ENCODE results near the gene KHNYN.
"Not testable (repeated sequence)": the region's sequence is repeated elsewhere in the genome, so short reads cannot be mapped to it uniquely, and the experiment has no call there.

Gene KHNYN

GRCh38 chr14:24439257-24439656, 9.5 kb downstream of the KHNYN start:
- no peak for DNase-seq

DNA sequence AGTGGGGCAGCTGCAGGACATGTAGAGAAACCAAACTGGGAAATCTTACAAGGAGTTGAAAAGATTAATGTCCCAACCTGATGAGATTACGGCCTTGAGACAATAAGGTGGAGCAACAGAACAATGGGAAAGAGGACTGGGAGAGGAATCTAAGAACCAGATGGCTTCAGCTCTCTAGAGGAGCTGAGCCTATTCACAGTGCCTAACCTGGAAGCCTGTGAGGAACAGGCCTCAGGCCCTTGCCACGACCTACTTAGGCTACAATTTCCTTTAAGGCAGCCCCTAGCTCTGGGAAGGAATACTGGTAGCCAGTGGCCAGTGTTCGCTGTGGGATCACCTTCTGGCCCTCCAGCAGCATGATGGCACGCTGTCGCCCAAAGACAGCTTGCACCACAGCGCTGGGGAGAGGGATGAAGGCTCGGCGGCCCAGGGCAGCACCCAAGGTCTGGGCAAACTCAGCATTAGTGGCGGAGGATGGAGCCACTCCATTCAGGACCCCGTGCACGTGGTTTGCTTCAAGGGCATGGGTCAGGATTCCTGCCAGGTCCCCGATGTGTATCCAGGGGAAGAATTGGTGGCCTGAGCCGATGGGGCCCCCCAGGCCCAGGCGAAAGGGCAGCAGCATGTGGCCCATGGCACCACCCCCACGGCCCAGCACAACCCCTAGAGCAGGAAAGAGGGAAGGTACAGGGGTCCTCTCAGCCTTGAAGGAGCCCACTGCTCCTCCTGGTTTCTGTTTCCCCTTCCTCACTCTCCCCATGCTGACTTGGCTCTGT, 10.3 kb downstream of the KHNYN start:
- DNase-seq = no peak

DNA sequence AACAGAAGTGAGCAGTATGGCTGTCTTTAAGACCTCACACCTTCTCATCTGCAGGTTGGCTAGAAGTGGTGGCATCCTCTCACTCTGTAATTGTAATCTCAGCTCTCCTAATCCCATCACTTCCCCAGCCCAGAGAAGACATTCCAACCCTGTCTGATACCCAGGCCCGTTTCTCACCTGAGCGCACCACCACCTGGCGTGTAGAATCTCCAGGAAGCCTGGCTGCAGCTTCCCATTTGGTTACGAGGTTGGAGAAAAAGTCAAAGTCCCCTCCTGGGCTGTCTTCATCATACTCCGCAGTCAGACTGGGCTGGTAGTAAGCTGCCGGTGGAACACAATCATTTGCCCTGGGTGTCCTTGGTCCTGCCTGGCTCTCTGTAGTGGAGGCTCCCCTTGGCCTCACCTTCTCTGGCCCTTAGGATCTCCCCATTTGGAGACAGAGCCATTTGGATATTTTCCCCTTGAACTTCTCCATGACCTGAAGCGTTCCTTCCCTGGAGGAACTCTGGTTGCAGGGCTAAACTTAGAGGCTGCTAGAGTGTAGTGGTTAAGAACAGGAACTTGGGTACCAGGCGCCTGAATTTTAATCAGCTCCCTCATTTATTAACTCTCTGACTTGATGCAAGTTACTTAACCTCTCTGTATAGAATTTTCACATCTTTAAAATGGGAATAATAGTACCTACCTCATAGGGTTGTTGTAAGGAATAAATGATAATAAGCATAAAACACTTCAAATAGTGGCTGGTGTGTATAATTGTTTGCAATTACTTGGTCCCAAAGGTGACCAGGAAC, 11.0 kb downstream of the KHNYN start:
- no peak for DNase-seq

- no peak for DNase-seq
Measured at GRCh38 chr14:24441485-24441884, 11.7 kb downstream of the KHNYN start.

GRCh38 chr14:24441904-24442239, 12.1 kb downstream of the KHNYN start:
- DNase-seq = no peak

DNA sequence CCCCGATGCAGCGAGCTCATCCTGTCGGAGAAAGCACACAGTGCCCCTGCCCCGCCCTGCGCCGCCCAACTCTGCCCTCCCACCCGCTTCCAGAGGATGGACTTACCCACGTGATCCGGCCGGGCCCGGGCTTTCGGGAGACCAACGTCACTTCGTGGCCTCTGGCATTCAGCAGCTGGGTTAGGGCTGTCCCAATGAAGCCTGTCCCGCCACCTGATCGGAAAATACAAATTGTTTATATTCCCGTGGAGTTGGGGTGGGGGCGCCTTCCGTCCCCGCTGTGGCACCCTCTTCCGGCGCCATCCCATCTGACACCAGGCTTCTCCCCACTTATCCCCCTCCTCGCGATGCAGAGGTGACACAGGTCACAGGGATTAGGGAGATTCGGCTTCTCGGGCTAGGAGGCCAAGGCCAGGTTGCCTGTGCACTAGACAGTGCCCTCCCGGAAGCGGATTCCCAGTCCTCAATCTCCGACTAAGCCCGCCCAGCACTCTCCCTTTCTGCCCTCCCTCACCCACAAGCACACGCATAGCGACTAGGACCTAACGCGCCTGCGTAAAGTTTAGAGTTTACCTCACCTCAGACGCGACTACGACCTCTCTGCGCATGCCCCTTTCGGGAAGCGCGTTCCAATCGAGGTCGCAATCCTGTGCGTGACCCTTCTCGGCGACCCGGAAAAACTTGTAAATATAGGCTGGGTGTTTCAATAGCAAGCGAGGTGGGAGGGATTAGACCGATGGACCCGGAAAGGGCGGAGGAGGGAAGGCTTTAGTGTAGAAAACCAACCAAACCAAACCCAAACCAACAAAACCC, 12.7 kb downstream of the KHNYN start, which contains the start of gene SDR39U1:
Gene SDR39U1 (minus strand): TSS at position 537 of the 813 bp plus-strand sequence. CDS start 7 bp downstream, at position 530.
- DNase-seq = peak; percentile 94 to 99 (median 96)

- no peak for DNase-seq
Measured at GRCh38 chr14:24443053-24443665, 13.4 kb downstream of the KHNYN start.

GRCh38 chr14:24450828-24451227, 21.1 kb downstream of the KHNYN start:
- DNase-seq = not testable (repeated sequence)

DNA sequence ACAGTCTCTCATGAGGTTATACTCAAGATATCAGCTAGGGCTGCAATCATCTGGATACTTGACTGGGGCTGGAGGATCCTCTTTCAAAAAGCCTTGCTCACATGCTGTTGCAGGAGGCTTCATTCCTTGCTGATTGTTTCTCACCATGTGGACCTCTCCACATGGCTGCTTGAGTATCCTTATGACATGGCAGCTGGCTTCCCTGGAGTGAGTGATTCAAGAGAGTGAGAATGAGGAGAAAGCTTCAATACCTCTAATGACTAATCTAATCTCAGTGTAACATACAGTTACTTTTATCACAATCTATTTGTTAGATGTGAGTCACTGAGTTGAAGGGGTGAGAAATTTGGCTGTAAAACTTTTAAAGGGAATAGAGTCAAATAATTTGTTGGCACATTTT, 27.2 kb downstream of the KHNYN start:
- no peak for DNase-seq

DNA sequence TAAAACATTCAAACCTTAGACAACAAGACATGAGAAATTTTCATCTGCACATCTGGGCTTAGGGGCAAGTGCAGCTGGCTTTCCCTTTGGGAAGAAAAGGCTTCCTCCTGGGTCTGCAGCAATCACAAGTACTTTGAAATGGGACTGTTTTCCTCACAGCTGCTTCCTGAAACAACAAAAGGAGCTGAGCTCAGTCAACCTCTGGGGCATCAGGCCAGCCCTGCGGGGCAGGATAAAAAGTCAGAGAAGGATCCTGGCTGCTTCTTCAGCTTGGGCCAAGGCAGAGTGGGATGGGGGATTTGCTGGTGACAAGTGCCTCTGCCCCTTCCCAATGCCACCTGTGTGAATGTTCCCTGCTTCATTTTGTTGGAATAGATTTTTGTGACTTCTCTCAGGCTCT, 29.0 kb downstream of the KHNYN start:
- DNase-seq = no peak

DNA sequence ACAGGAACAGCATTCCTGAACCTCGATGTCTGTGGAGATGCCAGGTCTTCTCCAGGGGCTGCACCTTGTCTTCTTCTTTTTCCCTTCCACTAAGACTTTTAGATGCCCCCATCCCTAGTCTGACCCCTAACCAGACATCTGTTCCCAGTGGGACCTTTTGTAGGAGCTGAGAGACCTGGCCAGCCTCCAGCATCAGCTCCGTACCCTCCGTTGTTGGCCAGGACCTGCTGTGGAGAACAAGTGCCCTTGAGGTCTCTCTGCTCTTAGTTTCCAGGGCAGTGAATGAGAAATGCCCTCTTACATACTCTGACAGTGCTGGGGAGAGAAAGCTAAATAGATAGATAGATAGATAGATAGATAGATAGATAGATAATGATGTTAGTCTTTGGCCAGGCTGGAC, 29.6 kb downstream of the KHNYN start:
- no peak for DNase-seq

DNA sequence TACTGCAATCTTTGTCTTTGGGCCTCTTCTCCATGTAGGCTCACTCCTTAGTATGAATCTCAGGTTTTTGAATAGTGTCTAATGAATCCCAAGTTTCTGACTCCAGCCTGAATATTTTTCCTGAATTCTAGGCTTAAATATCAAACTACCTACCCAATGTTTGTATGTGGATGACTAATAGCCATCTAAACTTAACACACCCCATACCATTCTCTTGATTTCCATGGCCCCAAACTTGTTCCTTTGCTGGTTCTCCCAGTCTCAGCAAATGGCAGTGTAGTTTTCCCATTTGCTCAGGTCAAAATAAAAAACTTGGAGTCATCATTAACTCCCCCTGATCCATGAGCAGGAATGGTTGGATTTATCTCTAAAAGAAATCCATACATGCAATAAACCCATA, 31.6 kb downstream of the KHNYN start:
- DNase-seq = no peak

DNA sequence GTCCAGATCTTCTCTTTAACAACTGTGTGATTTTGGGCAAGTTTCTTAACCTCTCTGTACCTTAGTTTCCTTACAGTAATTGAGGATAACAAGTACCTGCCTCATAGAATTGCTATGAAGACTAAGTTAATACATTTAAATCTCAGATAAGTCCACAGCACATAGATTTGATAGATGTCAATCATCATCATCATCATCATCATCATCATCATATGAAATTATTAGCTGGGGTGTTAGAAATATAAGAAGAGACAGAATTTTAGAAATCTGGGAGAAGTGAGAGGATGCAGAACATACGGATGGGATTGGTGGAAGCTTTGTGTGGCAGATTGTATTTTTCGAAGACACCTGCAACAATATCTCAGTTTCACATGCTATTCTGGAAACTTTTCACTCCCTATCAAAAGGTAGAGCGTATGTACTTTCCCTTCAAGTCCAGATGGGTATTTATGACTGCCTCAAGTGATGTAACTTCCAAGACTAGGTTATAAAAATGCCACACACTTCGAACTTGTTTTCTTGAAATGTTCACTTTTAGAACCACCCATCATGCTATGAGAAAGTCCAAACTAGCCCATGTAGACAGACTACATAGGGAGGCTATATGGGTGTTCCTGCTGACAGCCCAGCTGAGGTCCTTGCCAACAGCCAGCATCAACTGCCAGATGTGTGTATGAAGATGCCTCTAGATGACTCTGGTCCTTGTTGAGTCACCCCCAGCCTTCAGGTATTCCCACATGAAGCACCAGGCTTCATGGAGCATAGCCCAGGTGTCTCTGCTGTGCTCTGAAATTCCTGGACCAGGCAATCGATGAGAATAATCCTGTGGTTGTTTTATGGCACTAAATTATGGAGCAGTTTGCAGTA, 33.5 kb downstream of the KHNYN start:
- no peak for DNase-seq

DNA sequence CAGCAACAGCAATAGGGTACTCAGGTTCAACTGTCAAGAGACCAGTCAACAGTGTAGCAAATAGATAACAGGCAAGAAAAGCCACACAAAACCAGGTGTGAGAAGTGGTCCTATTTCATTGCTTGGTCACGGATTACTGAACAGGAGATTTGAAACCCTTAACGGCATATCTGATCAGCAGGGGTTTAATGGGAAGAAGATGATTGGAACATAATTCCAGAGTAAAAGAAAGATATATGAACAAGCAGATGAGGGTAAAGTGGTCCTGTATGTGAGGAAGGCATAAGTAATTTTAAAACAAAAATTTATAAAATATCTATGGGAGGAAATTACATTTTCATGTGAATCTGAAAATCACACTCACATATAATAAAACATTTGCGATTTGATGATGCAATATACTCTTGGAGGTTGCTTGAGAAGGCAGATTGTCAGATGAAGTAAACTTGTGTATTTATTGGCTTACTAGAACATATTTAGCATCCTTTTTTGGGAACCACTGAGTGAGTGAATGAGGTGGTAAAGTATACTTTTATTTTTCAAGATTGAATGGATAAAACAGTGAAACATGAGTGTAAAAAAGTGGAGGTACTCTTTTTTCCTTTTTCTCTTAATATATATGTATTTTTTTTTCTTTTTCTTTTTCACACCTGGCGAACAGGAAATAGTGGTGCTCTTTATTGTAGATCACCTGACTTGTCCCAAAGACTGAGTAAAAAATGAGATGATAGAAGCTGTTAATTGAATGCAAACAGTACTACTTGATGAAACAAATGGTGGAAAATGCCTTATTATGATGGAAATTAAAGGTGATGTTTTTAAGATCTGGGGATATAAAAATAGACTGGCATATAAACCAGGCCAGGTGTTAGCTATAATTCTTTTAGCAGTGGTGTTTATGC, 34.4 kb downstream of the KHNYN start:
- DNase-seq = no peak

DNA sequence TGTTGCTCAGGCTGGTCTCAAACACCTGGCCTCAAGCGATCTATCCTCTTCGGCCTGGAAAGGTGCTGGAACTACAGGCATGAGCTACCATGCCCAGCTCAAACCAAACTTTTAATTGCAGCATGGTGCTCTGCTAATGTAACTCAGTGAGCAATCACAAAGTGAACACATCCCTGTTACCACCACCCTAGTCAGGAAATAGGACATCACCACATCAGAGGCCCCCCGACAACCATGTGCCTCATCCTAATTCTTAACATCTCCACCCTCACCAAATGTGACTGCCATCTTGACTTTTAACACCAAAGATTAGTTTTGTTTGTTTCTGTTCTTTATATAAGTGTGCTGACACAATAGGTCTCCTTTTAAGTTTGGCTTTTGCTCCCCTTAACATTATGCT, 35.6 kb downstream of the KHNYN start:
- no peak for DNase-seq

DNA sequence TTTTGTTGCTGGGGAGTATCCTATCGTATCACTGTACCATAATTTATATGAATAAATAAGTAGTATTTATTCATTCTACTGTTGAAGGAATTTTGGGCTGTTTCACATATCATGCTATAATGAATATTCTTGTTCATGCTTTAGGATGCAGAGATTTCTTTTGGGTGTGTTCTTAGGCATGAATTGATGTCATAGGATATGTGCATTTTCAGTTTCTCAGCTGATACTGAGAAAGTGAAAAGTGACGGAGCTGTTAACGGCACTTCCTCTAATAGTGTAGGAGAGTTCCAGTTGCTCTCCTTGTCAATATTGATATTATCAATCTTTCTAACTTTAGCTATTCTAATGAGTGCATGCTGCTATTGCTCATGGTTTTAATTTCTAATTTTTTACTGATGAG, 36.1 kb downstream of the KHNYN start:
- no peak for DNase-seq

- not testable (repeated sequence) for DNase-seq
Measured at GRCh38 chr14:24470450-24470849, 40.7 kb downstream of the KHNYN start.

DNA sequence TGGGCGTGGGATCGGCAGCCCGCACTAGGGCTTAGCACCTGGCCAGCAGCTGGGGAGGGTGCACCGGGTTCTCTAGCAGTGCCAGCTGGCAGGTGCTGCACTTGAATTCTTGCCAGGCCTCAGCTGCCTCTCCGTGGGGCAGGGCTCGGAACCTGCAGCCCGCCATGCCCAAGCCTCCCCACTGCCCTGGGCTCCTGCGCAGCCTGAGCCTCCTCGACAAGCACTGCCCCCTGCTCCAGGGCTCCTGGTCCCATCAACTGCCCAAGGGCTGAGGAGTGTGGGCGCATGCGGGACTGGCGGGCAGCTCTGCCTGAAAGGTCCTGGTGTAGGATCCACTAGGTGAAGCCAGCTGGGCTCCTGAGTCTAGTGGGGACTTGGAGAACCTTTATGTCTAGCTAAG, 43.5 kb downstream of the KHNYN start:
- no peak for DNase-seq

- DNase-seq = no peak
Measured at GRCh38 chr14:24475261-24475660, 45.5 kb downstream of the KHNYN start.

GRCh38 chr14:24479999-24480398, 50.2 kb downstream of the KHNYN start:
- not testable (repeated sequence) for DNase-seq
